ENCODE results near the gene ARMC6.

Gene ARMC6

DNA sequence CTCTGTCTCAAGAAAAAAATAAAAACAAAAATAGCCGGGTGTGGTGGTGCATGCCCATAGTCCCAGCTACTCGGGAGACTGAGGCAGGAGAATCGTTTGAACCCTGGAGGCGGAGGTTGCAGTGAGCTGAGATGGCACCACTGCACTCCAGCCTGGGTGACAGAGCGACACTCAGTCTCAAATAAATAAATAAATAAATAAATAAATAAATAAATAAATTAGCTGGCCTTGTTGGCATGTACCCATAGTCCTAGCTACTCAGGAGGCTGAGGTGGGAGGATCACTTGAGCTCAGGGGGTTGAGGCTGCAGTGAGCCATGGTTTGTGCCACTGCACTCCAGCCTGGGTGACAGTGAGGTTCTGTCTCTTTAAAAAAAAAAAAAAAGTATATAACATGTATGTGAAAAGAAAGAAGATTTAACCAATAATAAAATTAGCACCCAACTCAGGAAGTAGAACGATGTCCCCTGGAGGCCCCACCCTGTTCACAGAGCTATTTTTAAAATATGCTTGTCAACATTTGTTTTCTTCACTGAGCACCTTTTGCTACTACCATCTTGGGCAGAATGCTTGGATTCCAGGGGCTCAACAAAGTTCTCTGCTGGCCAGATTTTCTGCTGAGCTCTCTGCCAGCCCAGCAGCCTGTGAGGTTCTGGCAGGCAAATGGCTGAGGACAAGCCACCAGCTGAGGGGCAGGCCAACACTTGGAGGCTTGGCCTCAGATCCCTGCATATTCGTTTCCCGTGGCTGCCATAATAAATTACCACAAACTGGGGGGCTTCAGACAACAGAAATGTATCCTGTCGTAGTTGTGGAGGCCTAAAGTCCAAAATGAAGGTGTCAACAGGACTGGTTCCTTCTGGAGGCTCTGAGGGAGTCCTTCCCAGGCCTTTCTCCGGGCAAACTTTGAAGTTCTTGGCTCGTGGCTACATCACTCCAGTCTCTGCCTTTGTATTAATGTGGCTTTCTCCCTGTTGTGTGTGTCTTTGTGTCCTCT is 35.6 kb downstream of the ARMC6 start:
- H3K4me1 ChIP-seq, result peaks cover 0 to 38% (median 20%) of the 10 kb centered on the region in 4 donors

DNA sequence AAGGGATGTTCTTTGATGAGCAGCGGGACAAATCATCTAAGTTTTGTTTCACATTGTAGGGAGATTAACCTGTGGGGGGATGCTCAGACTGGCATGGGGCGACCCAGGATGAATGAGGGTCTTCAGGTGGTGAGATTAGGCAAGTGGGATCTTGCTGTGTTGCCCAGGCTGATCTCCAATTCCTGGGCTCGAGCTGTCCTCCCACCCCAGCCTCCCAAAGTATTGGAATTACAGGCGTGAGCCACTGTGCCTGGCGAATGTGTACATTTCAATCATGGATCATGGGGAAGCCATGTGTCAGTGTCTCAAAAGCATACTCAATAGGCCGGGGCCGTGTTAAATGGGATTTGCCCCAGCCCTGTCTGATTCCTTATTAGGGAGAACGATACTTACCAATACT is 38.5 kb downstream of the ARMC6 start:
- TF ChIP-seq, protein P1, sequence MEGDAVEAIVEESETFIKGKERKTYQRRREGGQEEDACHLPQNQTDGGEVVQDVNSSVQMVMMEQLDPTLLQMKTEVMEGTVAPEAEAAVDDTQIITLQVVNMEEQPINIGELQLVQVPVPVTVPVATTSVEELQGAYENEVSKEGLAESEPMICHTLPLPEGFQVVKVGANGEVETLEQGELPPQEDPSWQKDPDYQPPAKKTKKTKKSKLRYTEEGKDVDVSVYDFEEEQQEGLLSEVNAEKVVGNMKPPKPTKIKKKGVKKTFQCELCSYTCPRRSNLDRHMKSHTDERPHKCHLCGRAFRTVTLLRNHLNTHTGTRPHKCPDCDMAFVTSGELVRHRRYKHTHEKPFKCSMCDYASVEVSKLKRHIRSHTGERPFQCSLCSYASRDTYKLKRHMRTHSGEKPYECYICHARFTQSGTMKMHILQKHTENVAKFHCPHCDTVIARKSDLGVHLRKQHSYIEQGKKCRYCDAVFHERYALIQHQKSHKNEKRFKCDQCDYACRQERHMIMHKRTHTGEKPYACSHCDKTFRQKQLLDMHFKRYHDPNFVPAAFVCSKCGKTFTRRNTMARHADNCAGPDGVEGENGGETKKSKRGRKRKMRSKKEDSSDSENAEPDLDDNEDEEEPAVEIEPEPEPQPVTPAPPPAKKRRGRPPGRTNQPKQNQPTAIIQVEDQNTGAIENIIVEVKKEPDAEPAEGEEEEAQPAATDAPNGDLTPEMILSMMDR (IDR thresholded peaks at IDR 0.05), result no peak
- no peaks in the 10 kb centered on the region for H3K9me3 ChIP-seq
- no peak overlapping the region for H3K27ac ChIP-seq
- H3K4me1 ChIP-seq, result peaks cover 0 to 17% (median 8%) of the 10 kb centered on the region in 4 donors
- H3K27me3 ChIP-seq, result no peaks in the 10 kb centered on the region
- H3K4me3 ChIP-seq, result no peak overlapping the region
- H3K36me3 ChIP-seq, result peaks cover 0 to 14% (median 7%) of the 10 kb centered on the region in 3 donors
- DNase-seq, result no peak
- intact Hi-C loops (cut with DNase I; ENCODE audit: low total_unique reads), result no loop called here

More for the DNA sequence above, 35.6 kb downstream of the ARMC6 start:
- Histone ChIP-seq H3K36me3 (peaks cover 0 to 4% (median 0%) of the 10 kb centered on the region in 3 donors), H3K27ac (peak overlapping the region; percentile 38 to 57), H3K27me3 (no peaks in the 10 kb centered on the region), H3K9me3 (no peaks in the 10 kb centered on the region), H3K4me3 (no peak overlapping the region)
- intact Hi-C loops (cut with DNase I; ENCODE audit: low total_unique reads), result no loop called here
- no peak for DNase-seq
- TF ChIP-seq, protein P1 (IDR thresholded peaks at IDR 0.05), result no peak

DNA sequence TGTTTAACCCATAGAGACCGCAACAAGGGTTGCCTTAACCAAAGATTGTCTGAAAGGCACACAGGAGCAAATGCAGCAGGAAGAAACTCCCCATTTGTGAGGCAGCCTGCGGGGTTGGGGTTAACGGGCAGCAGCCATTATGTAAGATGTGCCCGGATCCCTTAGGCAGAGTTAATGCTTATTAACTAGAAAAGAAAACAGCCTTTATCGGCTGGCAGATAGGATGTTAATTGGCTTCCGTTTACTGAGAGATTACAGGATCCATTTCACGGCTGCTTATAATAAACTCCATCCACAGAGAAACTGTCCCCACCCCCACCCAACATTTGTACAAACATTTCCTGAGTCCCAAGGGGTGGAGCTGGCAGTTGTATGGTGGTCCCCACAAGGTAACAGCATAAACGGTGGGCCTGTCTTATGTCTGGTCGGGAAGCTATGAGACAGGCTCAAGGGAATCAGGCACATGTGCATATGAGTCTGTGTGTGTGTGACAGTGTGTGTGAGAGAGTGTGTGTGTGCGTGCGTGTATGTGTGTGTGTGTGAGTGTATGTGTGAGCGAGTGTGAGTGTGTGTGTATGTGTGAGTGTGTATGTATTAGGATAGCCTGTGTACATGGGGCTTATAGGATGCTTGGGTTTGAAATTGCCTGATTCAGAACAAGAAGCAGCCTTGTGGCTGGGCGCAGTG is 40.9 kb downstream of the ARMC6 start:
- H3K36me3 ChIP-seq, result peaks cover 0 to 24% (median 12%) of the 10 kb centered on the region in 3 donors
- no peak overlapping the region for H3K27ac ChIP-seq
- DNase-seq, result no peak
- no peaks in the 10 kb centered on the region for H3K27me3 ChIP-seq
- no peak overlapping the region for H3K4me3 ChIP-seq
- peaks cover 0 to 4% (median 1%) of the 10 kb centered on the region in 4 donors for H3K4me1 ChIP-seq
- no peaks in the 10 kb centered on the region for H3K9me3 ChIP-seq
- intact Hi-C loops (cut with DNase I; ENCODE audit: low total_unique reads), result no loop called here
- TF ChIP-seq, protein P1 (IDR thresholded peaks at IDR 0.05), result no peak

DNA sequence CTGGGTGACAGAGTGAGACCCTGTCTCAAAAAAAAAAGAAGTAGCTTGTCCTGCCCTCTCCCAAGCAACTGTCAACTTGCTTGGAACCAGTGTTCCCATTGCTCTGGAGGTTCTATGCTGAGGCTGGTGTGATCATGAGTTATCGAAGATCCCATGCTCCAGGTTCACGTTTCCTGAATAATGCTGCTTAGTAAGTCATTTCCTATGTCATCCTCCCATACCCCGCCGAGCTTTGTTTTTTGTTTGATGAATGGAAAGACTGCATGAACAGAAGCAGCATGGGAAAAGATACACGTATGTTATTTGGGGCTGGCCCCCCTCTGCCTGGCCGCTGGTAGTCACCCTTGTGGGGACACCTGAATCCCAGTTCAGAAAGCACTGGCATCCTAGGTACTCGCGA is 41.7 kb downstream of the ARMC6 start:
- no peak for DNase-seq
- no peak overlapping the region for H3K4me3 ChIP-seq
- peaks cover 0 to 24% (median 12%) of the 10 kb centered on the region in 3 donors for H3K36me3 ChIP-seq
- no peaks in the 10 kb centered on the region for H3K27me3 ChIP-seq
- H3K9me3 ChIP-seq, result no peaks in the 10 kb centered on the region
- no peak overlapping the region for H3K27ac ChIP-seq
- H3K4me1 ChIP-seq, result no peaks in the 10 kb centered on the region
- intact Hi-C loops (cut with DNase I; ENCODE audit: low total_unique reads), result no loop called here
- TF ChIP-seq, protein P1 (IDR thresholded peaks at IDR 0.05), result no peak

DNA sequence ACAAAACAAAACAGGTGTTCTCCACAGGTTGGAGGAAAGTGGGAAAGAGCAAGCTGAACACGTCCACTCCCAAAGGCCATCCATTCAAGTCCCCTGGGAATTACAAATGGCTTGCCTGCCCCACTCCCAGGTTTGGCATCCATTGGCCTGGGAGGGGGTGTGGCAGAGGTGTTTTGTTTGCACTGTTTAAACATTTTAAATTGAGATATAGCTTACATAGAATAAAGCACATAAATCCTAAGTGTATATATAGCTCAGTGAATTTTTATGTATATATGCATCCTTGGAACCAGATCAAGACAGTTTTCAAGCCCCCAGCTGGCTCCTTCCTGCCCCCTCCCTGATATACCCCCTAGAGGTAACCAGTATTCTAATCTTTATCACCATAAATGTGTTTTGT is 43.1 kb downstream of the ARMC6 start:
- no peaks in the 10 kb centered on the region for H3K9me3 ChIP-seq
- TF ChIP-seq, protein P1 (IDR thresholded peaks at IDR 0.05), result no peak
- DNase-seq, result no peak
- peaks cover 0 to 24% (median 12%) of the 10 kb centered on the region in 3 donors for H3K36me3 ChIP-seq
- intact Hi-C loops (cut with DNase I; ENCODE audit: low total_unique reads), result no loop called here
- H3K27ac ChIP-seq, result no peak overlapping the region
- H3K4me3 ChIP-seq, result no peak overlapping the region
- no peaks in the 10 kb centered on the region for H3K27me3 ChIP-seq
- peaks cover 0 to 4% (median 2%) of the 10 kb centered on the region in 4 donors for H3K4me1 ChIP-seq

All from tibial artery (tissue), 4 donors.